AG10803 (cell line): ENCODE data around the gene DOC2B.

Experiments
- DNase-seq: peaks from one replicate; pipeline ENCODE4 v3.0.0; 2010; ENCODE audit warnings: low read depth
- H3K4me3 ChIP-seq: 2 replicates; pipeline ENCODE4 v1.5.1; 2011; ENCODE audit warnings: mild to moderate bottlenecking, low read length, control low read depth
- TF ChIP-seq, protein P1 (sequence below): conservative IDR thresholded peaks from 2 replicates; pipeline ENCODE4 v1.5.1; 2011; ENCODE audit warnings: mild to moderate bottlenecking, low read length, control low read depth, inconsistent platforms

The DOC2B gene

GRCh38 chr17:151886-152859 lies 29.3 kb downstream of the DOC2B start:
- no peak for DNase-seq
- TF ChIP-seq, protein P1, sequence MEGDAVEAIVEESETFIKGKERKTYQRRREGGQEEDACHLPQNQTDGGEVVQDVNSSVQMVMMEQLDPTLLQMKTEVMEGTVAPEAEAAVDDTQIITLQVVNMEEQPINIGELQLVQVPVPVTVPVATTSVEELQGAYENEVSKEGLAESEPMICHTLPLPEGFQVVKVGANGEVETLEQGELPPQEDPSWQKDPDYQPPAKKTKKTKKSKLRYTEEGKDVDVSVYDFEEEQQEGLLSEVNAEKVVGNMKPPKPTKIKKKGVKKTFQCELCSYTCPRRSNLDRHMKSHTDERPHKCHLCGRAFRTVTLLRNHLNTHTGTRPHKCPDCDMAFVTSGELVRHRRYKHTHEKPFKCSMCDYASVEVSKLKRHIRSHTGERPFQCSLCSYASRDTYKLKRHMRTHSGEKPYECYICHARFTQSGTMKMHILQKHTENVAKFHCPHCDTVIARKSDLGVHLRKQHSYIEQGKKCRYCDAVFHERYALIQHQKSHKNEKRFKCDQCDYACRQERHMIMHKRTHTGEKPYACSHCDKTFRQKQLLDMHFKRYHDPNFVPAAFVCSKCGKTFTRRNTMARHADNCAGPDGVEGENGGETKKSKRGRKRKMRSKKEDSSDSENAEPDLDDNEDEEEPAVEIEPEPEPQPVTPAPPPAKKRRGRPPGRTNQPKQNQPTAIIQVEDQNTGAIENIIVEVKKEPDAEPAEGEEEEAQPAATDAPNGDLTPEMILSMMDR, result no peak
- H3K4me3 ChIP-seq, result no peak overlapping the region

DNA sequence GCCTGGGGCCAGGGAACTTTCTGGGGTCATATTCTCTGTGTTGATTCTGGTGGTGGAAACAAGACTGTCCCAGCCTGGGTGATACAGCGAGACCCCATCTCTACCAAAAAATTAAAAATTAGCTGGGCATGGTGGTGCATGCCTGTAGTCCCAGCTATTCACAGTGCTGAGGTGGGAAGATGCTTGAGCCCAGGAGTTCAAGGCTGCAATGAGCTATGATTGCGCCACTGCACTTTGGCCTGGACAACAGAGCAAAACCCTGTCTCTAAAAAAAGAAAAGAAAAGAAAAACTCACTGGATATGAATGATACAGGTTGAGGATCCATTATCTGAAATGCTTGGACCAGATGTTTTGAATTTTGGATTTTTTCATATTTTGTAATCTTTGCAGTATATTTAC lies 30.4 kb downstream of the DOC2B start:
- TF ChIP-seq, protein P1, result no peak

DNA sequence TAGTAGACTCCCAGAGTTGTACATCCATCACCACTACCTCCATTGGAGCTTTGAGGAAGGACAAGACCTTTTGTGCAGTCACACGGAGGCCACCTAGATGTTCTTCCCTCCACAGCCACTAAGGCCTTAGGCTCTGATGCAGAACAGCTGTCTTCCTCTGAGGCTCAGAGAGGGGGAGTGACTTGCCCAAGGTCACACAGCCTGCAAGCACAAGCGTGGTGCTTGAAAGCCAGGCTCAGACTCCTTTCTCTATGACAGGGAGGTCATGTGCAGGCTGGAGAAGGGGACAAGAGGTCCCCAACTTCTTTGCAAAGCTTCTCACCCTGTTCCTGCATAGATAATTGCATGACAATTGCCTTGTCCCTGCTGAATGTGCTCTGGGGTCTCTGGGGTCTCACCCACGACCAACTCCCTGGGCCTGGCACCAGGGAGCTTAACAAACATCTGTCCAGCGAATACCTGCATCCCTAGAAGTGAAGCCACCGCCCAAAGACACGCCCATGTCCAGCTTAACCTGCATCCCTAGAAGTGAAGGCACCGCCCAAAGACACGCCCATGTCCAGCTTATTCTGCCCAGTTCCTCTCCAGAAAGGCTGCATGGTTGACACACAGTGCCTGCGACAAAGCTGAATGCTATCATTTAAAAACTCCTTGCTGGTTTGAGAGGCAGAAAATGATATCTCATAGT lies 31.4 kb downstream of the DOC2B start:
- no peak for DNase-seq
- no peak overlapping the region for H3K4me3 ChIP-seq
- TF ChIP-seq, protein P1, result no peak

More for the DNA sequence above, 30.4 kb downstream of the DOC2B start:
- no peak for DNase-seq
- H3K4me3 ChIP-seq, result no peak overlapping the region

DNA sequence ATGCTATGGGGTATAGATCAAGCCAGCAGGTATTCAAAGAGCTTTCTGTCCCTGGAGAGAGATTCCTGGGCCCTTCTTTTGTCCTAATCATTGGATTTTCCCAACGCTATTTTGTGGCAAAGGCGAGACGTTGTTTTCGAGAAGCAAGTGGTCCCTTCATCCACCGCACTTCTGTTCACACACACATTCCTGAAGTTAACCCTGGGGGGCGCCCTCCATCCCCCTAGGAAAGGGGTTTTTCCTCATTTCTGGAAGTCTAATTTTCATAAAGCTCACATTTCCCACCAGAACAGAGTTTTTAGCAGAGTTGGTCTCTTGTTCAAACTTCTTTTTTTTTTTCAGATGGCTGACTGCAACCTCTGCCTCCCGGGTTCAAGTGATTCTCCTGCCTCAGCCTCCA lies 32.2 kb downstream of the DOC2B start:
- no peak overlapping the region for H3K4me3 ChIP-seq

DNA sequence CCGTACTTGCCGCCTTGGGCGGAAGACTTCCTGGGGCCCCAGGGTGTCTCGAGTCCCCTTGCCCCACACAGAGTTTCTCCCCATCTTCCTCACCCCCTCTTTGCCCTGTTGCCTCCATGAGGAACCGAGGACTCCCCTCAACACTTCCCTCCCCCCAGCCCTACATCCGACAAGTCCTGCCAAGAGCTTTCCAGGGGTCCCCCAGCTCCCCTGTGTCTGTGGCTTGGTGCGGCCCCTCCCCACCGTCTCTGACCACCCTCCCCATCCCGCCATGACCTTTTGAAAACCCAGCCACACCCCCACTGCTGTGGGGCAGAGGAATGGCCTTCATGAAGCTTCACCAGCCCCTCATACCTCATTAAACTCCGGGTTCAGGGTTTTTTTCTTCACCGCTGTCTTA lies 32.7 kb downstream of the DOC2B start:
- DNase-seq, result no peak

More for the DNA sequence above, 32.2 kb downstream of the DOC2B start:
- TF ChIP-seq, protein P1, result no peak
- no peak for DNase-seq

GRCh38 chr17:147796-148740 lies 33.4 kb downstream of the DOC2B start:
- no peak for DNase-seq
- H3K4me3 ChIP-seq, result no peak overlapping the region
- TF ChIP-seq, protein P1, result no peak

More for the DNA sequence above, 32.7 kb downstream of the DOC2B start:
- no peak overlapping the region for H3K4me3 ChIP-seq
- TF ChIP-seq, protein P1, result no peak
